HEK293 (cell line): ENCODE data around the gene LSM14B.

ENCODE experiments used
- ATF2 ChIP-seq: fragments of 450-650 bp; formaldehyde crosslinking; IDR thresholded peaks from 2 replicates; pipeline ENCODE4 v1.5.1; 2016; ENCODE audit warnings: missing biosample characterization, missing genetic modification characterization, low read depth
- CTCF ChIP-seq: fragments of 450-650 bp; formaldehyde crosslinking; IDR thresholded peaks from 2 replicates; pipeline ENCODE4 v1.5.1; 2016; ENCODE audit warnings: missing biosample characterization, missing genetic modification characterization
- KLF1 ChIP-seq: fragments of 450-650 bp; formaldehyde crosslinking; IDR thresholded peaks from 2 replicates; pipeline ENCODE4 v1.5.1; 2016; ENCODE audit warnings: missing biosample characterization, missing genetic modification characterization
- OSR2 ChIP-seq: fragments of 450-650 bp; formaldehyde crosslinking; IDR thresholded peaks from 2 replicates; pipeline ENCODE4 v1.5.1; 2016; ENCODE audit warnings: missing biosample characterization, missing genetic modification characterization
- SCRT2 ChIP-seq: fragments of 450-650 bp; formaldehyde crosslinking; IDR thresholded peaks from 2 replicates; pipeline ENCODE4 v1.5.1; 2016; ENCODE audit warnings: missing biosample characterization, missing genetic modification characterization
- ZNF114 ChIP-seq: fragments of 450-650 bp; formaldehyde crosslinking; IDR thresholded peaks from 2 replicates; pipeline ENCODE4 v1.5.0; 2017; ENCODE audit warnings: missing biosample characterization, missing genetic modification characterization
- ZNF133 ChIP-seq: fragments of 450-650 bp; formaldehyde crosslinking; IDR thresholded peaks from 2 replicates; pipeline ENCODE4 v1.5.1; 2016; ENCODE audit warnings: missing biosample characterization, missing genetic modification characterization
- ZNF174 ChIP-seq: fragments of 450-650 bp; formaldehyde crosslinking; IDR thresholded peaks from 2 replicates; pipeline ENCODE4 v1.5.0; 2017; ENCODE audit warnings: missing biosample characterization, mild to moderate bottlenecking, missing genetic modification characterization
- ZNF274 ChIP-seq, 2 experiments: fragments of 200-500 bp in 1 of 2; fragments of 450-650 bp in 1 of 2; sonication (Bioruptor generic) in 1 of 2; formaldehyde crosslinking in 1 of 2; IDR thresholded peaks; 2 replicates each; pipeline versions ENCODE4 v1.5.1 to v1.6.1; 2014 to 2016; ENCODE audit warnings: borderline replicate concordance in 1 of 2, inconsistent platforms in 1 of 2, low read length in 1 of 2, missing biosample characterization in 1 of 2, missing genetic modification characterization in 1 of 2
- ZNF416 ChIP-seq: fragments of 450-650 bp; formaldehyde crosslinking; IDR thresholded peaks from 2 replicates; pipeline ENCODE4 v1.5.1; 2016; ENCODE audit warnings: missing biosample characterization, missing genetic modification characterization
- ZNF426 ChIP-seq: fragments of 450-650 bp; formaldehyde crosslinking; IDR thresholded peaks from 2 replicates; pipeline ENCODE4 v1.5.1; 2017; ENCODE audit warnings: missing biosample characterization, missing genetic modification characterization, mild to moderate bottlenecking, inconsistent platforms, moderate library complexity
- ZNF670 ChIP-seq: fragments of 450-650 bp; formaldehyde crosslinking; IDR thresholded peaks from 2 replicates; pipeline ENCODE4 v1.5.1; 2016; ENCODE audit warnings: missing biosample characterization, missing genetic modification characterization, low read depth
- TF ChIP-seq, protein P1 (sequence below): fragments of 450-650 bp; formaldehyde crosslinking; IDR thresholded peaks from 2 replicates; pipeline ENCODE4 v1.5.1; 2017; ENCODE audit warnings: missing biosample characterization, mild to moderate bottlenecking, missing genetic modification characterization, moderate library complexity
- TF ChIP-seq, protein P2 (sequence below): fragments of 450-650 bp; formaldehyde crosslinking; IDR thresholded peaks from 2 replicates; pipeline ENCODE4 v1.5.1; 2016; ENCODE audit warnings: missing biosample characterization, missing genetic modification characterization

DNA sequence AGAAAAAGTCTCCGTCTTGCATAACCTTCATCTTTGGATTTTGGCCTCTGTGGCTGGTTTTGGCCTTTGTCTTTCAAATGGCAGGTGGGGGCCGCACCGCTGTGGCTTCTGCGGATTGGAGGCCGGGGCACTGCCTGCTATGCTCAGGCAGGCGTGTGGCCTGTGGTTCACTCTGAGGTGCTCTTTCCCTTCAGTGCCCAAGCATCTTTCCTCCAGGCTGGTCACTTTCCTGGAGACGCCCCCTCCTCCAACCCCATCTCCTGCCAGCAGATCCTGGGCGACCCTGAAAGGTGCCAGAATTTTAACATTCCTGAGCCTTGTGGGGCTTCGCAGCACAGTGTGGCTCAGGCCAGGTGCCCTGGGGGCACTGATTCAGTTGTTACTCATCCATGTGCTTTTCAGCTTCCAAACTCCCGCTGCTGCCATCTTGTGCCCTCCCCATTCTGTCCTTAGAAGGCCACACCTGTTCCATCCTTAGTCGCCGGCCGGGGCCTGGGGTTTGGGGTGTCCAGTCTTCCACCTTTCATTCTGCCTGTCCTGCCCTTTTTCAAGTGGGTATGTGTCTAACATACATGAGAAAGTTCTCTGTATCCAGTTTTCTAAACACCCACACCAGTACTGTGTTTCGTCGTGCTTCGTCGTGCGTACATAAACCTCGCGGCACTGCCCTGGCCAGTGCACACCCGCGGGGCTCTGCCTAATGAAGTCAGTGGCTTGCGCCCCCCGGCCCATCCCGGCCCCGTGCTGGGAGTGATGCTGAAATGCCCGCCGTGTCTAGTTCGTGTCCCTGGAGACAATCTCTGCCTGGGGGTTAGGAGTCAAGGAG is 33.4 kb downstream of the LSM14B start:
- TF ChIP-seq ZNF426: no peak
- no peak for TF ChIP-seq ZNF114 (tag by site-specific recombination)
- TF ChIP-seq ZNF174: no peak
- no peak for TF ChIP-seq CTCF (tag by site-specific recombination)
- TF ChIP-seq OSR2 (tag by site-specific recombination): no peak
- TF ChIP-seq KLF1 (tag by site-specific recombination): no peak
- TF ChIP-seq ZNF670: no peak
- TF ChIP-seq ZNF133 (tag by site-specific recombination): no peak
- TF ChIP-seq ZNF274 (IDR thresholded peaks at IDR 0.05; ENCODE audit: low read length): no peak
- no peak for TF ChIP-seq ZNF274 (tag by site-specific recombination; IDR thresholded peaks at IDR 0.05; ENCODE audit: borderline replicate concordance)
- TF ChIP-seq, protein P1, sequence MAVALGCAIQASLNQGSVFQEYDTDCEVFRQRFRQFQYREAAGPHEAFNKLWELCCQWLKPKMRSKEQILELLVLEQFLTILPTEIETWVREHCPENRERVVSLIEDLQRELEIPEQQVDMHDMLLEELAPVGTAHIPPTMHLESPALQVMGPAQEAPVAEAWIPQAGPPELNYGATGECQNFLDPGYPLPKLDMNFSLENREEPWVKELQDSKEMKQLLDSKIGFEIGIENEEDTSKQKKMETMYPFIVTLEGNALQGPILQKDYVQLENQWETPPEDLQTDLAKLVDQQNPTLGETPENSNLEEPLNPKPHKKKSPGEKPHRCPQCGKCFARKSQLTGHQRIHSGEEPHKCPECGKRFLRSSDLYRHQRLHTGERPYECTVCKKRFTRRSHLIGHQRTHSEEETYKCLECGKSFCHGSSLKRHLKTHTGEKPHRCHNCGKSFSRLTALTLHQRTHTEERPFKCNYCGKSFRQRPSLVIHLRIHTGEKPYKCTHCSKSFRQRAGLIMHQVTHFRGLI: no peak
- TF ChIP-seq, protein P2, sequence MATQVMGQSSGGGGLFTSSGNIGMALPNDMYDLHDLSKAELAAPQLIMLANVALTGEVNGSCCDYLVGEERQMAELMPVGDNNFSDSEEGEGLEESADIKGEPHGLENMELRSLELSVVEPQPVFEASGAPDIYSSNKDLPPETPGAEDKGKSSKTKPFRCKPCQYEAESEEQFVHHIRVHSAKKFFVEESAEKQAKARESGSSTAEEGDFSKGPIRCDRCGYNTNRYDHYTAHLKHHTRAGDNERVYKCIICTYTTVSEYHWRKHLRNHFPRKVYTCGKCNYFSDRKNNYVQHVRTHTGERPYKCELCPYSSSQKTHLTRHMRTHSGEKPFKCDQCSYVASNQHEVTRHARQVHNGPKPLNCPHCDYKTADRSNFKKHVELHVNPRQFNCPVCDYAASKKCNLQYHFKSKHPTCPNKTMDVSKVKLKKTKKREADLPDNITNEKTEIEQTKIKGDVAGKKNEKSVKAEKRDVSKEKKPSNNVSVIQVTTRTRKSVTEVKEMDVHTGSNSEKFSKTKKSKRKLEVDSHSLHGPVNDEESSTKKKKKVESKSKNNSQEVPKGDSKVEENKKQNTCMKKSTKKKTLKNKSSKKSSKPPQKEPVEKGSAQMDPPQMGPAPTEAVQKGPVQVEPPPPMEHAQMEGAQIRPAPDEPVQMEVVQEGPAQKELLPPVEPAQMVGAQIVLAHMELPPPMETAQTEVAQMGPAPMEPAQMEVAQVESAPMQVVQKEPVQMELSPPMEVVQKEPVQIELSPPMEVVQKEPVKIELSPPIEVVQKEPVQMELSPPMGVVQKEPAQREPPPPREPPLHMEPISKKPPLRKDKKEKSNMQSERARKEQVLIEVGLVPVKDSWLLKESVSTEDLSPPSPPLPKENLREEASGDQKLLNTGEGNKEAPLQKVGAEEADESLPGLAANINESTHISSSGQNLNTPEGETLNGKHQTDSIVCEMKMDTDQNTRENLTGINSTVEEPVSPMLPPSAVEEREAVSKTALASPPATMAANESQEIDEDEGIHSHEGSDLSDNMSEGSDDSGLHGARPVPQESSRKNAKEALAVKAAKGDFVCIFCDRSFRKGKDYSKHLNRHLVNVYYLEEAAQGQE: no peak
- TF ChIP-seq SCRT2 (tag by site-specific recombination): no peak
- TF ChIP-seq ATF2 (tag by site-specific recombination): no peak
- no peak for TF ChIP-seq ZNF416 (tag by site-specific recombination)
